ENCODE measurements around the gene PRR23C. TPM values are rescaled to one million over a fixed set of nuclear protein-coding genes. Genes with fewer than 3 reads are reported as not detected.

Gene PRR23C
- total RNA-seq, result not detected

DNA sequence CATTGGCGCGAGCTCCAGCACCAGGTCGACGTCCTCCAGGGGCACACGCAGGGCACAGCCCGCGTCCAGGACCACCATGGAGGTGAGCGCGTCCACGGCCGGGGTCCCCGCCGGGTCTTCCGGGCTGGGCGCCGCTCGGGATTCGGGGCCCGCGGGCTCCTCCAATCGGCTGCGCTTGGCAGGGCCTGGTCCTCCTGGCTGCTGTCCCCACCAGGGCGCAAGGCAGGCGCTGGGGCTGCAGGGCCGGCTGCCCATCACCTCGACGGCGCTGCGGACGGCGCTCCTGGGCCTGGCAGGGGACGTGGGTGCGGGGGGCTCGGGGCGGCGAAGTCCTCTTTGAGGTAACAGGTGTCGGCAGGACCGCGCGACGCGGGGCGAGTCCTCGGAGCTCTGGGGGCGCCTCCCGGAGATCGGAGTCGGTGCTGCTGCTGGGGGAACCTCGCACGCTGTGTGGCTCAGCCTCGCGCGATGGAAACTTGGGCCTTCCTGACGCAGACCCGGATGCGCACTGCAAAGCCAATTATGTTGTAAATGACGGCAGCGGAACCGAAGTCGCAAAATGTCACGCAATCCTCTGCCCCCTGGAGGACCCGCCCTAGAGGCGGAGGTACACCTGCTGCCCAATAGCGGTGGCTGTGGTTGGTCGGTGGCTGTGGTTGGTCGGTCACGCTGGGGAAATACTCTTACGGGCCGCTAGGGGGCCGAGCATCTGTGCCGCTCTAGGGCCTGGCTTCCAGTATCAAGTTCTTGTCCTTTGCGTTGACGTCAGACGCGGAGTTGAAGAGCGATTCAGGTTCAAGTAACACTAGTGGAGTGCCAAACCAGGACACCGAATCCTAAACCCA, at the start of gene PRR23C:
Gene PRR23C, minus strand, starts transcription at position 527 of the 845 bp plus-strand sequence. Its CDS starts 272 bp downstream, at position 255.
- no peak for ATAC-seq
- TF ChIP-seq, protein P1, sequence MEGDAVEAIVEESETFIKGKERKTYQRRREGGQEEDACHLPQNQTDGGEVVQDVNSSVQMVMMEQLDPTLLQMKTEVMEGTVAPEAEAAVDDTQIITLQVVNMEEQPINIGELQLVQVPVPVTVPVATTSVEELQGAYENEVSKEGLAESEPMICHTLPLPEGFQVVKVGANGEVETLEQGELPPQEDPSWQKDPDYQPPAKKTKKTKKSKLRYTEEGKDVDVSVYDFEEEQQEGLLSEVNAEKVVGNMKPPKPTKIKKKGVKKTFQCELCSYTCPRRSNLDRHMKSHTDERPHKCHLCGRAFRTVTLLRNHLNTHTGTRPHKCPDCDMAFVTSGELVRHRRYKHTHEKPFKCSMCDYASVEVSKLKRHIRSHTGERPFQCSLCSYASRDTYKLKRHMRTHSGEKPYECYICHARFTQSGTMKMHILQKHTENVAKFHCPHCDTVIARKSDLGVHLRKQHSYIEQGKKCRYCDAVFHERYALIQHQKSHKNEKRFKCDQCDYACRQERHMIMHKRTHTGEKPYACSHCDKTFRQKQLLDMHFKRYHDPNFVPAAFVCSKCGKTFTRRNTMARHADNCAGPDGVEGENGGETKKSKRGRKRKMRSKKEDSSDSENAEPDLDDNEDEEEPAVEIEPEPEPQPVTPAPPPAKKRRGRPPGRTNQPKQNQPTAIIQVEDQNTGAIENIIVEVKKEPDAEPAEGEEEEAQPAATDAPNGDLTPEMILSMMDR (IDR thresholded peaks at IDR 0.05), result no peak
- Mint-ChIP-seq H3K9me3 (peaks cover 8% of the 10 kb centered on the region), H3K4me3 (no peak within 1 kb of the TSS), H3K4me1 (ENCODE audit: low read depth) (no peaks in the 10 kb centered on the region), H3K36me3 (ENCODE audit: low read depth) (no peaks in the 10 kb centered on the region), H3K27ac (no peak within 1 kb of the TSS), H3K27me3 (peaks cover 4% of the 10 kb centered on the region)
- CTCF ChIA-PET, result no interaction called here
- no peak for DNase-seq
- POLR2A ChIA-PET, result no interaction called here
- intact Hi-C loops (cut with micrococcal nuclease), result no loop called here

DNA sequence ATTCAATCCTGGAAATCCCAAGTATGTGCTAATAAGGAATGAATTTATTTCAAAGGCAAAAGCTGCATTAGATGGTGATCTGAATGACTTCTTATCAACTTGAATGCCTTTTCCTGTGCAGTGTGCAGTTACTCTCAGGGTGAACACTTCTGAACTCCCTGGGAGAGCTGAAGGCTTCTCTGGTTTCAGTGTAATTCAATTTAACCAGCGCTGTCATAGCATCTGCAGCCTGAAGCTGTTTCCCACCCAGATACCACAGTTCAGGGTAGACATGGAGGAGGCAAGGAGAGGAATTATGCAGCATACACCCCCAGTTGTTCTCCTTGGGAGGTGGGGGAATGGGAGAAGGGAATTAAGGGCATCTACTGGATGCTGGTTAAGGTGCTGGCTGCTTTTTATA, 49.1 kb upstream of the PRR23C start:
- Mint-ChIP-seq H3K4me1 (ENCODE audit: low read depth) (no peaks in the 10 kb centered on the region), H3K4me3 (no peak overlapping the region), H3K27ac (no peak overlapping the region), H3K9me3 (peaks cover 5% of the 10 kb centered on the region), H3K36me3 (ENCODE audit: low read depth) (no peaks in the 10 kb centered on the region), H3K27me3 (peaks cover 19% of the 10 kb centered on the region)
- ATAC-seq (no peak), DNase-seq (no peak)
- TF ChIP-seq, protein P1 (IDR thresholded peaks at IDR 0.05), result no peak
- intact Hi-C loops (cut with micrococcal nuclease), result no loop called here
- POLR2A ChIA-PET, result interaction anchor here (0.7 kb wide), 1 partner anchor 9 kb away, joined by 4 read pairs; no protein-coding TSS in a partner anchor
- CTCF ChIA-PET, result interaction anchor here (1.1 kb wide), 1 partner anchor 18 kb away, joined by 5 read pairs; no protein-coding TSS in a partner anchor

DNA sequence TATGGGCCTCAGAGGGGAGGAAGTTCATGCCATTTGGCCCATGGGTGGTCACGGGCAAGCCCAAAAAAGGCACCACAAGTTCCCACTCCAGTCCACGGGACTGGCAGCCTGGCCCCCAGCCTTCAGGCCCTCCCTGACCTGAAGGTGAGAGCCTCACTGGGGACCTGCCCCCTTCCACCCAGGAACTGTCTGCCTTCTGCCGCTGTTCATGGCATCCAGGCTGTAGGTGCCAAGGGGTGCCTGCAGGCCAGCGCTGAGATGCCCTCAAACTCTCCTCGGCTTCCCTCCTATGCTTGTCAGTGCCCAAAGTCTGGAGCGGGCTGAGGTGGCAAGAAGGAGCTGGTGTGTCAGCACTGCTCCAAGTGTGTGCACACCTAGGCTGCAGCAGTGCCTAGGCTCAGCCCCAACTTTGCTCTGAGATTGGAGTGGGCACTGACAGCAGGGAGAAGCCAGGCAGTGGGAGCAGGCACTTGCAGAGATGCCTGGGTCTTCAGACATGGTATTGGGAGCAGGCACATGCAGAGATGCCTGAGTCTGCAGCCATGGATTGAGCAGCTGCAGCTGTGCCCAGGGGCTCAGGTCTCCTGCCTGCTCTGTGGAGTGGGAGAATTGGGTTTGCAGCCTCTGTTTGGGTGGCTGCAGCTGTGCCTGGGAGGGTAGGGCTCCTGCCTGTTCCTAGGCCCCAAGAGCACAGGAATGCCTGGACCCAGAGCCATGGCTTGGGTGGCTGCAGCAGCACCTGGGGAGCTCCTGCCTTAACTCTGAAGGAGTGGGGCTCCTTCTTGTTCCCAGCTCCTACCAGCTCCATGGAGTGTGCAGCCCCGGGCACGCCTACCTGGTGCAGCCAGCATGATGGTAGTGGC, 44.0 kb upstream of the PRR23C start:
- H3K9me3 Mint-ChIP-seq, result peaks cover 5% of the 10 kb centered on the region
- CTCF ChIA-PET, result no interaction called here
- intact Hi-C loops (cut with micrococcal nuclease), result no loop called here

DNA sequence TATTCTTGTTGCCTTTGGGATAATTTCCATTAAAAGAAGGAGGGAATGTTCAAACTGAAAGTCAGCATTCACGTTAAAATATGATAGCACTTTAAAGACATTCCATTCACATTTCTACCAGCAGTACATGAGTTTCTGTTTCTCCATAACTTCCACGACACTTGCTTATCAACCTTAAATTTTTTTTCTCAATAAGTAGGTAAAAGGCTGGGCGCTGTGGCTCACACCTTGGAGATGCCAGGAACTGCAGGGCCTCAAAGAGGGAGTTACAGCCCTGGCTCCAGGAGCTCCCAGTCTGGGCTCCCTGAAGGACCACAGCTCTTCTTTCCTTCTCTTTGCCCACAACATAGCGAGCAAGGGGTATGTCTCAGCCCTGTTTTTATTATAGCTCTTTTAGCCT, 42.9 kb upstream of the PRR23C start:
- Mint-ChIP-seq H3K4me3 (no peak overlapping the region), H3K4me1 (ENCODE audit: low read depth) (no peaks in the 10 kb centered on the region), H3K27ac (no peak overlapping the region), H3K36me3 (ENCODE audit: low read depth) (no peaks in the 10 kb centered on the region), H3K9me3 (peaks cover 3% of the 10 kb centered on the region), H3K27me3 (peaks cover 7% of the 10 kb centered on the region)
- TF ChIP-seq, protein P1 (IDR thresholded peaks at IDR 0.05), result no peak
- DNase-seq (no peak), ATAC-seq (no peak)
- ChIA-PET POLR2A (interaction anchor here (0.8 kb wide), 1 partner anchor 12 kb away, joined by 3 read pairs; no protein-coding TSS in a partner anchor), CTCF (no interaction called here)
- intact Hi-C loops (cut with micrococcal nuclease), result no loop called here

More for the DNA sequence above, 44.0 kb upstream of the PRR23C start:
- POLR2A ChIA-PET, result no interaction called here
- peaks cover 9% of the 10 kb centered on the region for H3K27me3 Mint-ChIP-seq
- DNase-seq (no peak), ATAC-seq (no peak)
- H3K4me3 Mint-ChIP-seq, result no peak overlapping the region
- H3K36me3 Mint-ChIP-seq (ENCODE audit: low read depth), result no peaks in the 10 kb centered on the region
- no peaks in the 10 kb centered on the region for H3K4me1 Mint-ChIP-seq (ENCODE audit: low read depth)
- TF ChIP-seq, protein P1 (IDR thresholded peaks at IDR 0.05), result no peak
- no peak overlapping the region for H3K27ac Mint-ChIP-seq
